Smooth muscle cell (in vitro differentiated cells): ENCODE measurements around the gene RPL23. TPM values are rescaled to one million over a fixed set of nuclear protein-coding genes. Genes with fewer than 3 reads are reported as not detected.

Experiments
- DNase-seq: peaks from one replicate; lab custom pipeline; 2025; ENCODE audit not compliant: unreplicated experiment; lab: John Stamatoyannopoulos, UW
- H2AFZ ChIP-seq: fragments of 200-600 bp; sonication (generic); 2 replicates; pipeline ENCODE4 v1.6.0; 2016; ENCODE audit warnings: antibody characterized with exemption, low read depth, mild to moderate bottlenecking
- H3F3A ChIP-seq: fragments of 200-600 bp; sonication (generic); 2 replicates; pipeline ENCODE4 v1.6.0; 2017; ENCODE audit warnings: antibody characterized with exemption, low read depth
- H3K27ac ChIP-seq: fragments of 200-600 bp; sonication (generic); 2 replicates; pipeline ENCODE4 v1.5.1; 2016; ENCODE audit warnings: low read depth, mild to moderate bottlenecking
- H3K27me3 ChIP-seq: fragments of 200-600 bp; sonication (generic); 2 replicates; pipeline ENCODE4 v1.6.1; 2016; ENCODE audit warnings: low read depth, mild to moderate bottlenecking
- H3K36me3 ChIP-seq: fragments of 200-600 bp; sonication (generic); 2 replicates; pipeline ENCODE4 v1.5.1; 2016; ENCODE audit warnings: low read depth
- H3K4me1 ChIP-seq: fragments of 200-600 bp; sonication (generic); 2 replicates; pipeline ENCODE4 v1.5.1; 2016; ENCODE audit warnings: low read depth
- H3K4me2 ChIP-seq: fragments of 200-600 bp; sonication (generic); 2 replicates; pipeline ENCODE4 v1.6.0; 2016; ENCODE audit warnings: mild to moderate bottlenecking
- H3K4me3 ChIP-seq: fragments of 200-600 bp; sonication (generic); 2 replicates; pipeline ENCODE4 v1.5.1; 2016; ENCODE audit warnings: mild to moderate bottlenecking
- H3K79me2 ChIP-seq: fragments of 200-600 bp; sonication (generic); 2 replicates; pipeline ENCODE4 v1.6.0; 2016; ENCODE audit warnings: low read depth, mild to moderate bottlenecking
- H3K9ac ChIP-seq: fragments of 200-600 bp; sonication (generic); 2 replicates; pipeline ENCODE4 v1.6.0; 2016; ENCODE audit warnings: low read depth
- H3K9me3 ChIP-seq: fragments of 200-600 bp; sonication (generic); replicated peaks from 2 replicates; pipeline ENCODE4 v1.5.1; 2016; ENCODE audit warnings: low read depth
- H4K20me1 ChIP-seq: fragments of 200-600 bp; sonication (generic); 2 replicates; pipeline ENCODE4 v1.6.0; 2016; ENCODE audit warnings: low read depth
- WGBS: methylation state at CpG from one replicate; pipeline ENCODE4 v1.1.7; 2016; ENCODE audit warnings: low lambda C conversion rate; 5-methylcytosine and 5-hydroxymethylcytosine counted together
- polyA plus RNA-seq: library from polyadenylated mRNA; unstranded; fragments of >200 nt; fragmentation: Nextera tagmentation; extraction: Ambion mirVana; gene quantifications from 2 replicates; pipeline ENCODE4 v1.2.1, GENCODE V29; 2016
- total RNA-seq: library from RNA; depleted of rRNA; stranded (reverse); fragments of >200 nt; gene quantifications from 2 replicates; pipeline ENCODE4 v1.2.3, GENCODE V29; 2014
- TF ChIP-seq, protein P1 (sequence below): fragments of 200-600 bp; sonication (generic); IDR thresholded peaks from 2 replicates; pipeline ENCODE4 v1.5.1; 2017; ENCODE audit warnings: borderline replicate concordance, mild to moderate bottlenecking, antibody characterized with exemption; ENCODE audit not compliant: insufficient read depth, poor library complexity, severe bottlenecking

The RPL23 gene
- total and polyA plus RNA-seq, 2 experiments from 2014 or later, result 435 to 1,715 TPM

DNA sequence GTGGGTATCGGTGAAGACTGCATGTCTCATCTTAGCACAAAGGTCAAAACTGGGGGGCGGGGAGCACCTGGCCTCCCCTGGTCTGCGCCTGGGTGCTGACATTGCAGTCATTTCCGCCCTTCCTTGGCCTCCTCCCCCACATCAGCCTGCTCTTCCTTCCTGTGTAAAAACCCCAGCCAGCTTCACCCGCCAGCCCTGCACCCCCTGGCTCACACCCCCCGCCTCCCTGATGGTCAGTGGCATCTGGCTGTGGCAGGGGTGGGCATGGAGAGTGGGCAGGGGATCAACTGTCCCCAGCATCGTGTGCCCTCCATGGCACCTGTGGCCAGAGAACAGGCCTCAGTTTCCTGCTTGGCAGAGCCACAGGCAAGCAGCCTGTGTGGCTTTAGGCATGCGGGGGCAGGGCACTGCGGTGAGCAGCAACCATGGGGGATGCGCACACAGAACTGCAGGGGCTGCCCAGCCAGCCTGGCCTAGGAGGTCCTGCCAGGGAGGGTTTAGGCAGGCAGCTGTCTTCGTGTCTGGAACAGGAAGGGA lies 45.4 kb upstream of the RPL23 start:
- Histone ChIP-seq H3K27me3 (no peaks in the 10 kb centered on the region), H3K4me3 (no peak overlapping the region), H2AFZ (no peak overlapping the region), H3K9me3 (no peaks in the 10 kb centered on the region), H3K27ac (no peak overlapping the region), H3K9ac (no peak overlapping the region), H3K4me2 (no peak overlapping the region), H3K79me2 (peaks cover 27% of the 10 kb centered on the region), H3K4me1 (peaks cover 42% of the 10 kb centered on the region), H4K20me1 (peaks cover 100% of the 10 kb centered on the region), H3K36me3 (peaks cover 6% of the 10 kb centered on the region), H3F3A (peaks cover 40% of the 10 kb centered on the region)
- 75% methylated on average over 10 of the region's 11 CpGs for WGBS
- TF ChIP-seq, protein P1, sequence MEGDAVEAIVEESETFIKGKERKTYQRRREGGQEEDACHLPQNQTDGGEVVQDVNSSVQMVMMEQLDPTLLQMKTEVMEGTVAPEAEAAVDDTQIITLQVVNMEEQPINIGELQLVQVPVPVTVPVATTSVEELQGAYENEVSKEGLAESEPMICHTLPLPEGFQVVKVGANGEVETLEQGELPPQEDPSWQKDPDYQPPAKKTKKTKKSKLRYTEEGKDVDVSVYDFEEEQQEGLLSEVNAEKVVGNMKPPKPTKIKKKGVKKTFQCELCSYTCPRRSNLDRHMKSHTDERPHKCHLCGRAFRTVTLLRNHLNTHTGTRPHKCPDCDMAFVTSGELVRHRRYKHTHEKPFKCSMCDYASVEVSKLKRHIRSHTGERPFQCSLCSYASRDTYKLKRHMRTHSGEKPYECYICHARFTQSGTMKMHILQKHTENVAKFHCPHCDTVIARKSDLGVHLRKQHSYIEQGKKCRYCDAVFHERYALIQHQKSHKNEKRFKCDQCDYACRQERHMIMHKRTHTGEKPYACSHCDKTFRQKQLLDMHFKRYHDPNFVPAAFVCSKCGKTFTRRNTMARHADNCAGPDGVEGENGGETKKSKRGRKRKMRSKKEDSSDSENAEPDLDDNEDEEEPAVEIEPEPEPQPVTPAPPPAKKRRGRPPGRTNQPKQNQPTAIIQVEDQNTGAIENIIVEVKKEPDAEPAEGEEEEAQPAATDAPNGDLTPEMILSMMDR, result no peak
- DNase-seq, result no peak

DNA sequence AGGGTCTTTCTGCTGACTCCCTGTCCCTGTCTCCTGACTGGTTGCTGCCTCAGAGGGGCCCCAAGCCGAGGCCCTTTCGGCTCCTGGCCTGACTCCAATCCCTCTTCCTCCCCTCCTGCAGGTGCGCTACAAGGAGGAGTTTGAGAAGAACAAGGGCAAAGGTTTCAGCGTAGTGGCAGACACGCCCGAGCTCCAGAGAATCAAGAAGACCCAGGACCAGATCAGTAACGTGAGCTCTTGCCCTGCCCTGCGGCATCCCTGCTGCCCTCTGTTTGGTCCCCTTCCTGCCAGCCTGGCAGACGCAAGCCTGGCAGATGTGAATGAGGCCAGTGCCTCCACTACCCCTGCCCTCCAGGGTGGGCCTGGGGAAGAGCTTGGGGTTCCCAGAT lies 44.8 kb upstream of the RPL23 start:
- DNase-seq, result no peak
- peaks cover 48% of the 10 kb centered on the region for H3K4me1 ChIP-seq
- H2AFZ ChIP-seq, result no peak overlapping the region
- H3K27ac ChIP-seq, result no peak overlapping the region
- H3K36me3 ChIP-seq, result peaks cover under 1% of the 10 kb centered on the region
- peaks cover 21% of the 10 kb centered on the region for H3K79me2 ChIP-seq
- H3K9me3 ChIP-seq, result no peaks in the 10 kb centered on the region
- TF ChIP-seq, protein P1, result no peak
- H3K4me2 ChIP-seq, result no peak overlapping the region
- H4K20me1 ChIP-seq, result peaks cover 100% of the 10 kb centered on the region
- WGBS, result 93% methylated on average over 9 of the region's 9 CpGs
- no peak overlapping the region for H3K4me3 ChIP-seq
- no peaks in the 10 kb centered on the region for H3K27me3 ChIP-seq
- H3F3A ChIP-seq, result peaks cover 44% of the 10 kb centered on the region
- no peak overlapping the region for H3K9ac ChIP-seq

DNA sequence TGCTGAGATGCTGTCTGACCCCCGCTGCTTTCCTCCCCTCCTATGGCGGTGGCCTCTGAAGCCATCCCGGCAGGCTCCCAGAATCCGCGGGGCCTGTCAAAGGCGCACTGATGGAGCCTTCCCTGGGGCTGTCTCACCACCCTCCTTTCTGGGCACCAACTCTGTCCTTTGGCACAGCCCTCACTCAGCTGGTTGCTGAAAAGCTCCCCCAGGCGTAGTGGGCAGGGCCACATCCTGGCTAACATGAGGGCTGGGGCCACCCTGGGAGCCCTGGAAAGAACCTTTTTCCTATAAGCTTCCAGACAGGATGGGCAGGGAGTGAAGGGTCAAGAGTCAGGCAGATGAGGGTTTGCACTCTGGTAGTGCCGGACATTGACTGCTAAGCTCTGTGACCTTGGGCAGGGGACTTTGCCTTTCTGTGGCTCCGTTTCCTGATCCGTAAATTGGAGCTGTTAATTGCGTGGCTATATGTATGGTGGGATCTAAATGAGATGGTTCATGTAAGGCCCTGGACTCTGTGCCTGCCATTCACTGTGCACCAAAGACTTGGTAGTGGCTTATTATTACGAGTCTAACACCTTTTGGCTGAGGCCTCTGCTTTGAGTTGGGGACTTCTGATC lies 44.3 kb upstream of the RPL23 start:
- no peak for DNase-seq
- TF ChIP-seq, protein P1, result no peak
- H3K9me3 ChIP-seq, result no peaks in the 10 kb centered on the region
- peaks cover 52% of the 10 kb centered on the region for H3K4me1 ChIP-seq
- H2AFZ ChIP-seq, result no peak overlapping the region
- H3K36me3 ChIP-seq, result no peaks in the 10 kb centered on the region
- peaks cover 16% of the 10 kb centered on the region for H3K79me2 ChIP-seq
- 85% methylated on average over 12 of the region's 12 CpGs for WGBS
- H3K4me3 ChIP-seq, result no peak overlapping the region
- H3F3A ChIP-seq, result peaks cover 49% of the 10 kb centered on the region
- H4K20me1 ChIP-seq, result peaks cover 100% of the 10 kb centered on the region
- no peak overlapping the region for H3K4me2 ChIP-seq
- H3K27ac ChIP-seq, result peak overlapping the region; percentile 12
- no peak overlapping the region for H3K9ac ChIP-seq
- no peaks in the 10 kb centered on the region for H3K27me3 ChIP-seq

DNA sequence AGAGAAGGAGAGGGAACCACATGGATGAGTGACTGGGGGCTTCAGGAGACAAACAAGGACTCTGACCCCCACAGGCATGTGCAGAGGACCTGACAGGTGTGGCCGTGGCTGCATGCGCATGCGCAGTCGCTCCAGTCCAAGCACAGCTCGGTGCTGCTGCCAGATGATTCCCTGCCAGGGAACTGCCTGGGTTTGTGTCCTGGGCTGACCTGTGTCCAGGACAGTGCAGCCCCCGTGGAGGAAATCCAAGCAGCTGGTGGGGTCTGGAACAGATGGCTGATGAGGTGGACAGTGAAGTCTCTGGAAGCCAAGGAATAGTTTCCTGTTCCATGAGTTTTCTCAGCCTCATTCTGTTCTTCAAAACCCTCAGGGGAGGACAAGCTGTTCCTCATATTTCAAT lies 43.7 kb upstream of the RPL23 start:
- Histone ChIP-seq H3K79me2 (peaks cover 11% of the 10 kb centered on the region), H3K9ac (no peak overlapping the region), H3K4me1 (peaks cover 52% of the 10 kb centered on the region), H3K27me3 (no peaks in the 10 kb centered on the region), H4K20me1 (peaks cover 100% of the 10 kb centered on the region), H3K4me2 (no peak overlapping the region), H3F3A (peaks cover 52% of the 10 kb centered on the region), H3K27ac (peak overlapping the region; percentile 56), H3K36me3 (no peaks in the 10 kb centered on the region), H3K4me3 (no peak overlapping the region), H3K9me3 (no peaks in the 10 kb centered on the region), H2AFZ (no peak overlapping the region)
- TF ChIP-seq, protein P1, result no peak
- 90% methylated on average over 6 of the region's 6 CpGs for WGBS
- no peak for DNase-seq
